LNCaP clone FGC (cell line): ENCODE measurements around the gene NTN1.

Experiments used
- DNase-seq: peaks from one replicate; pipeline ENCODE4 v3.0.0-alpha.2; 2011; ENCODE audit warnings: low read depth
- H3K4me3 ChIP-seq: 2 replicates; pipeline ENCODE4 v1.5.1; 2011; ENCODE audit warnings: mild to moderate bottlenecking, low read depth, low read length, control low read depth
- CTCF ChIP-seq: IDR thresholded peaks from 2 replicates; pipeline ENCODE4 v1.5.1; 2012; ENCODE audit warnings: mild to moderate bottlenecking; ENCODE audit not compliant: control insufficient read depth, insufficient read depth; ENCODE audit errors: extremely low read depth

Gene NTN1

GRCh38 chr17:9261081-9262012, 240.0 kb downstream of the NTN1 start:
- TF ChIP-seq CTCF: no peak
- H3K4me3 ChIP-seq: no peak overlapping the region
- no peak for DNase-seq

- no peak for DNase-seq
- H3K4me3 ChIP-seq: no peak overlapping the region
- TF ChIP-seq CTCF: no peak
Measured at GRCh38 chr17:9266031-9266680, 244.8 kb downstream of the NTN1 start.

GRCh38 chr17:9266697-9267117, 245.4 kb downstream of the NTN1 start:
- no peak overlapping the region for H3K4me3 ChIP-seq
- no peak for TF ChIP-seq CTCF
- no peak for DNase-seq

GRCh38 chr17:9268546-9268945, 247.2 kb downstream of the NTN1 start:
- H3K4me3 ChIP-seq: no peak overlapping the region
- no peak for TF ChIP-seq CTCF
- no peak for DNase-seq

GRCh38 chr17:9269350-9270035, 248.2 kb downstream of the NTN1 start:
- no peak for TF ChIP-seq CTCF
- H3K4me3 ChIP-seq: no peak overlapping the region
- DNase-seq: no peak

GRCh38 chr17:9270921-9271320, 249.6 kb downstream of the NTN1 start:
- no peak for DNase-seq
- no peak overlapping the region for H3K4me3 ChIP-seq
- no peak for TF ChIP-seq CTCF
